H9 (cell line): ENCODE measurements around the gene LMTK3. TPM values are rescaled to one million over a fixed set of nuclear protein-coding genes. Genes with fewer than 3 reads are reported as not detected.

Source experiments
- DNase-seq: peaks from one replicate; pipeline ENCODE4 v3.0.0-alpha.2; 2017
- H2AFZ ChIP-seq: one replicate; pipeline ENCODE4 v1.6.1; 2013; ENCODE audit warnings: mild to moderate bottlenecking, low read length, control low read depth, moderate library complexity
- H2AK5ac ChIP-seq: 2 replicates; pipeline ENCODE4 v1.6.1; 2013; ENCODE audit warnings: low read length, control low read depth, mixed read lengths; ENCODE audit not compliant: insufficient read length
- H2BK120ac ChIP-seq: one replicate; pipeline ENCODE4 v1.6.1; 2013; ENCODE audit warnings: low read depth, mild to moderate bottlenecking, low read length, control low read depth, inconsistent platforms; ENCODE audit not compliant: poor library complexity, severe bottlenecking
- H2BK12ac ChIP-seq: 2 replicates; pipeline ENCODE4 v1.6.1; 2013; ENCODE audit warnings: low read length, control low read depth, mixed read lengths, low read depth; ENCODE audit not compliant: insufficient read length
- H2BK15ac ChIP-seq: 2 replicates; pipeline ENCODE4 v1.6.1; 2013; ENCODE audit warnings: low read depth, low read length, control low read depth
- H2BK20ac ChIP-seq: one replicate; pipeline ENCODE4 v1.6.1; 2013; ENCODE audit warnings: low read depth, mild to moderate bottlenecking, low read length, control low read depth, inconsistent platforms; ENCODE audit not compliant: poor library complexity, severe bottlenecking
- H2BK5ac ChIP-seq: 2 replicates; pipeline ENCODE4 v1.6.1; 2013; ENCODE audit warnings: low read length, control low read depth, mixed read lengths; ENCODE audit not compliant: insufficient read length
- H3K14ac ChIP-seq: 2 replicates; pipeline ENCODE4 v1.6.1; 2013; ENCODE audit warnings: low read length, control low read depth; ENCODE audit not compliant: insufficient read depth
- H3K18ac ChIP-seq: 2 replicates; pipeline ENCODE4 v1.6.1; 2013; ENCODE audit warnings: low read depth, mild to moderate bottlenecking, mixed read lengths, low read length, control low read depth; ENCODE audit not compliant: insufficient read length
- H3K23ac ChIP-seq: 2 replicates; pipeline ENCODE4 v1.6.1; 2013; ENCODE audit warnings: low read length, control low read depth, mixed read lengths, low read depth; ENCODE audit not compliant: insufficient read length
- H3K23me2 ChIP-seq: 2 replicates; pipeline ENCODE4 v1.6.1; 2013; ENCODE audit warnings: low read depth, mild to moderate bottlenecking, mixed read lengths, low read length, control low read depth; ENCODE audit not compliant: insufficient read length, poor library complexity, severe bottlenecking
- H3K27ac ChIP-seq: 2 replicates; pipeline ENCODE4 v1.5.1; 2013; ENCODE audit warnings: low read length, control low read depth, mixed read lengths, low read depth; ENCODE audit not compliant: insufficient read length
- H3K27me3 ChIP-seq: 2 replicates; pipeline ENCODE4 v1.6.1; 2013; ENCODE audit warnings: low read length, control low read depth, inconsistent platforms; ENCODE audit not compliant: insufficient read depth
- H3K4ac ChIP-seq: 2 replicates; pipeline ENCODE4 v1.6.1; 2013; ENCODE audit warnings: low read depth, mild to moderate bottlenecking, control low read depth, inconsistent platforms, low read length, moderate library complexity
- H3K4me1 ChIP-seq: 2 replicates; pipeline ENCODE4 v1.6.1; 2013; ENCODE audit warnings: low read length, control low read depth, inconsistent platforms; ENCODE audit not compliant: insufficient read depth
- H3K4me2 ChIP-seq: 2 replicates; pipeline ENCODE4 v1.6.1; 2013; ENCODE audit warnings: low read length, control low read depth, mixed read lengths; ENCODE audit not compliant: insufficient read length, insufficient read depth
- H3K56ac ChIP-seq: 2 replicates; pipeline ENCODE4 v1.6.1; 2013; ENCODE audit warnings: low read depth, mild to moderate bottlenecking, mixed read lengths, low read length, control low read depth; ENCODE audit not compliant: insufficient read length
- H3K79me1 ChIP-seq: 2 replicates; pipeline ENCODE4 v1.6.1; 2013; ENCODE audit warnings: low read depth, mild to moderate bottlenecking, moderate library complexity, low read length, control low read depth, inconsistent platforms; ENCODE audit not compliant: insufficient read depth, poor library complexity, severe bottlenecking
- H3K79me2 ChIP-seq: 2 replicates; pipeline ENCODE4 v1.6.1; 2013; ENCODE audit warnings: low read length, control low read depth, inconsistent platforms; ENCODE audit not compliant: insufficient read depth
- H3K9ac ChIP-seq: 2 replicates; pipeline ENCODE4 v1.6.1; 2013; ENCODE audit warnings: low read length, control low read depth, mixed read lengths; ENCODE audit not compliant: insufficient read length; ENCODE audit errors: extremely low read depth
- H3K9me3 ChIP-seq: one replicate; pipeline ENCODE4 v1.6.1; 2013; ENCODE audit warnings: low read depth, low read length, inconsistent platforms; ENCODE audit not compliant: control insufficient read depth
- H3T11ph ChIP-seq: one replicate; pipeline ENCODE4 v1.6.1; 2013; ENCODE audit warnings: mild to moderate bottlenecking, low read length, control low read depth, inconsistent platforms
- H4K20me1 ChIP-seq: one replicate; pipeline ENCODE4 v1.6.1; 2013; ENCODE audit not compliant: control insufficient read depth, insufficient read length, insufficient read depth
- H4K5ac ChIP-seq: 2 replicates; pipeline ENCODE4 v1.6.1; 2013; ENCODE audit warnings: low read depth, mild to moderate bottlenecking, mixed read lengths, low read length, control low read depth; ENCODE audit not compliant: insufficient read length
- H4K8ac ChIP-seq: replicated peaks from 2 replicates; pipeline ENCODE4 v1.6.1; 2013; ENCODE audit warnings: low read length, control low read depth, mixed read lengths, low read depth; ENCODE audit not compliant: insufficient read length
- H4K91ac ChIP-seq: 2 replicates; pipeline ENCODE4 v1.6.1; 2013; ENCODE audit warnings: low read depth, mild to moderate bottlenecking, moderate library complexity, mixed read lengths, low read length, control low read depth; ENCODE audit not compliant: insufficient read length
- H3K27ac Mint-ChIP-seq, 3 experiments: 2 replicates in 2 of 3; 3 replicates in 1 of 3; pipeline ENCODE4 v1.8.0; 2020 to 2021; ENCODE audit warnings: mixed read lengths in 3 of 3, mild to moderate bottlenecking in 1 of 3, moderate library complexity in 1 of 3
- H3K27me3 Mint-ChIP-seq: 2 replicates; pipeline ENCODE4 v1.8.0; 2021; ENCODE audit warnings: low read depth, mild to moderate bottlenecking, moderate library complexity, mixed read lengths
- H3K36me3 Mint-ChIP-seq, 3 experiments: 2 replicates in 2 of 3; 3 replicates in 1 of 3; pipeline ENCODE4 v1.8.0; 2020 to 2021; ENCODE audit warnings: low read depth in 3 of 3, mixed read lengths in 3 of 3; ENCODE audit not compliant: insufficient read depth in 1 of 3
- H3K4me1 Mint-ChIP-seq, 2 experiments: 2 replicates each; pipeline ENCODE4 v1.8.0; 2020; ENCODE audit warnings: mixed read lengths in 2 of 2
- H3K4me3 Mint-ChIP-seq, 2 experiments: 2 replicates in 1 of 2; 3 replicates in 1 of 2; pipeline ENCODE4 v1.8.0; 2020 to 2021; ENCODE audit warnings: mild to moderate bottlenecking in 2 of 2, mixed read lengths in 2 of 2, moderate library complexity in 1 of 2
- H3K9me3 Mint-ChIP-seq, 2 experiments: 2 replicates in 1 of 2; 3 replicates in 1 of 2; pipeline ENCODE4 v1.8.0; 2020; ENCODE audit warnings: mild to moderate bottlenecking in 2 of 2, mixed read lengths in 2 of 2, moderate library complexity in 1 of 2
- CTCF ChIP-seq: fragments of 200-600 bp; sonication (generic); conservative IDR thresholded peaks from 3 replicates; pipeline ENCODE4 v1.8.0; 2021; ENCODE audit warnings: antibody characterized with exemption, mild to moderate bottlenecking
- WGBS: extraction: QIAGEN DNeasy Blood & Tissue Kit; methylation state at CpG from one replicate; pipeline ENCODE4 v1.1.7; 2013; ENCODE audit warnings: missing lambda C conversion rate, low lambda C conversion rate, mixed read lengths; ENCODE audit not compliant: insufficient read length; ENCODE audit errors: extremely low coverage; 5-methylcytosine and 5-hydroxymethylcytosine counted together
- total RNA-seq: library from RNA; stranded (reverse); gene quantifications from 2 replicates; pipeline ENCODE4 v1.2.1, GENCODE V29; 2021

The LMTK3 gene
- total RNA-seq, 1 experiment from 2014 or later: 14.4 TPM

GRCh38 chr19:48451624-48452023 lies 60.0 kb downstream of the LMTK3 start:
- H3K9me3 Mint-ChIP-seq: no peaks in the 10 kb centered on the region
- H2BK20ac ChIP-seq: no peak overlapping the region
- H3K36me3 Mint-ChIP-seq: peaks cover 41 to 87% (median 68%) of the 10 kb centered on the region in 3 experiments
- no peak overlapping the region for H3T11ph ChIP-seq
- WGBS: no CpG with 5 or more reads among the region's 12 CpGs
- H4K20me1 ChIP-seq: no peaks in the 10 kb centered on the region
- H3K23me2 ChIP-seq: peaks cover under 1% of the 10 kb centered on the region
- no peak overlapping the region for H3K18ac ChIP-seq
- H3K23ac ChIP-seq: no peak overlapping the region
- no peak overlapping the region for H2BK5ac ChIP-seq
- no peak overlapping the region for H3K27ac Mint-ChIP-seq
- no peak for DNase-seq
- no peaks in the 10 kb centered on the region for H3K27me3 Mint-ChIP-seq
- H3K27ac ChIP-seq: no peak overlapping the region
- H4K8ac ChIP-seq: no peak overlapping the region
- H3K79me1 ChIP-seq: no peaks in the 10 kb centered on the region
- H3K4ac ChIP-seq: no peak overlapping the region
- H3K27me3 ChIP-seq: no peaks in the 10 kb centered on the region
- H3K4me3 Mint-ChIP-seq: no peak overlapping the region
- H3K14ac ChIP-seq: no peak overlapping the region
- H3K79me2 ChIP-seq: 0 out of 2 replicates have a peak, but pooled peaks cover under 1% of the 10 kb centered on the region
- H4K5ac ChIP-seq: no peak overlapping the region
- H3K9ac ChIP-seq: no peak overlapping the region
- no peak overlapping the region for H2BK120ac ChIP-seq
- no peaks in the 10 kb centered on the region for H3K9me3 ChIP-seq
- H2AFZ ChIP-seq: no peak overlapping the region
- no peak overlapping the region for H2BK15ac ChIP-seq
- H3K4me1 Mint-ChIP-seq: peaks cover 0 to under 1% of the 10 kb centered on the region in 2 experiments; a peak in 2 of 4 replicates
- H4K91ac ChIP-seq: no peak overlapping the region
- no peak overlapping the region for H3K4me2 ChIP-seq
- H3K56ac ChIP-seq: no peak overlapping the region
- peaks cover under 1% of the 10 kb centered on the region; the same call in 1 of the 2 replicates for H3K4me1 ChIP-seq
- TF ChIP-seq CTCF: no peak
- H2BK12ac ChIP-seq: no peak overlapping the region
- H2AK5ac ChIP-seq: no peak overlapping the region
